NCI-H510A treated with DMSO at 0.1 percent for 48 hours (cell line): ENCODE data around the gene SLC16A14.
"Not testable (repeated sequence)": the region's sequence is repeated elsewhere in the genome, so short reads cannot be mapped to it uniquely, and the experiment has no call there.

Source experiments
- DNase-seq: peaks from one replicate; lab custom pipeline; 2025; lab: John Stamatoyannopoulos, UW

The SLC16A14 gene, protein sequence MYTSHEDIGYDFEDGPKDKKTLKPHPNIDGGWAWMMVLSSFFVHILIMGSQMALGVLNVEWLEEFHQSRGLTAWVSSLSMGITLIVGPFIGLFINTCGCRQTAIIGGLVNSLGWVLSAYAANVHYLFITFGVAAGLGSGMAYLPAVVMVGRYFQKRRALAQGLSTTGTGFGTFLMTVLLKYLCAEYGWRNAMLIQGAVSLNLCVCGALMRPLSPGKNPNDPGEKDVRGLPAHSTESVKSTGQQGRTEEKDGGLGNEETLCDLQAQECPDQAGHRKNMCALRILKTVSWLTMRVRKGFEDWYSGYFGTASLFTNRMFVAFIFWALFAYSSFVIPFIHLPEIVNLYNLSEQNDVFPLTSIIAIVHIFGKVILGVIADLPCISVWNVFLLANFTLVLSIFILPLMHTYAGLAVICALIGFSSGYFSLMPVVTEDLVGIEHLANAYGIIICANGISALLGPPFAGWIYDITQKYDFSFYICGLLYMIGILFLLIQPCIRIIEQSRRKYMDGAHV

GRCh38 chr2:230068651-230069055 lies at the start of gene SLC16A14:
SLC16A14 (minus strand) TSS chr2:230068924; CDS start chr2:230059352, 9,572 bp downstream.
- peak; percentile 84 for DNase-seq

DNA sequence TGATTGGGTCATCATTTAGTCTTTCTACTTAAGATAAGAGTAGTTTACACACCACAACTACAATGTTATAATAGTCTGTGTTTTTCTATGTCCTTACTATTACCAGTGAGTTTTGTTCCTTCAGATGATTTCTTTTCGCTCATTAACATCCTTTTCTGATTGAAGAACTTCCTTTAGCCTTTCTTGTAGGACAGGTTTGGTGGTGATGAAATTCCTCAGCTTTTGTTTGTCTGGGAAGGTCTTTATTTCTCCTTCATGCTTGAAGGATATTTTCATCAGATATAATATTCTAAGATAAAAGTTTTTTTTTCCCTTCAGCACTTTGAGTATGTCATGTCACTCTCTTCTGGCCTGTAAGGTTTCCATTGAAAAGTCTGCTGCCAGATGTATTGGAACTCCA lies 38.0 kb upstream of the SLC16A14 start:
- DNase-seq, result no peak

- not testable (repeated sequence) for DNase-seq
Observed at GRCh38 chr2:230101967-230102366, 33.2 kb upstream of the SLC16A14 start.

GRCh38 chr2:230097841-230098240 lies 29.1 kb upstream of the SLC16A14 start:
- no peak for DNase-seq

DNA sequence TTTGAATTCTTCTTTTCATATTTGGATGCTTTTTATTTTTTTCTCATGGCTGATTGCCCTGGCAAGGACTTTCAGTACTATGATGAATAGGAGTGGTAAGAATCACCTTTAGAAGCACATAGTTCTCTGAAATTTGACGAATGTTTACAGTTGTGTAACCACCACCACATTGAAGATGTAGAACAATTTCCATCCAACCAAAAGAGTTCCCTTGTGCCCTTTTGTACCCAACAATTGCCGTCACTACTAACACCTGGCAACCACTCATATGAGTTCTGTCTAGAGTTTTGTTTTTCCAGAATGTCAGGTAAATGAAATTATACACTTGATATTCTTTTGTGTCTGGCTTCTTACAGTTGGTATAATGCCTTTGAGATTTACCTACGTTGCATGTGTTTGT lies 28.7 kb upstream of the SLC16A14 start:
- no peak for DNase-seq

- no peak for DNase-seq
Observed at GRCh38 chr2:230090967-230091366, 22.2 kb upstream of the SLC16A14 start.

DNA sequence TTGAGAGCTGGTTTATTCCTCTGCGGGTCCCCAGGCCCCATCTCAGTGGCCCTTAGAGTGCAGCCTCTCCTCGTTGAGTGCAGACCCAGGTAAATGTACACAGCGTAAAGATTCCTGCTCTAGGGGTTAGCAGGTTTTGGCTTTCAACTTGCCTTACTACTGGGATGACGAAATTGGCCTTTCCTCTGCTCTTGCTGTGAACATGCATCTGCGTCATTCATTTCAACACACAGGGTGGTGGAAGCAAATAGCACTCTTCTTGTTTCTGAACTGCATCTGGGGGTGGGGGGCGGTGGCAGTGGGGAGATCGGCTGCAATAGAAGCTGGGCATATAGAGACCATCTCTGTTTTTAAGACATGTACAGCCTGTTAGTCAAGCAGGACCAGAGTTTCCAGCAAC lies 16.5 kb upstream of the SLC16A14 start:
- no peak for DNase-seq

- no peak for DNase-seq
Observed at GRCh38 chr2:230077851-230078547, 9.3 kb upstream of the SLC16A14 start.

- DNase-seq, result no peak
Observed at GRCh38 chr2:230076819-230077218, 8.1 kb upstream of the SLC16A14 start.

GRCh38 chr2:230075988-230076631 lies 7.4 kb upstream of the SLC16A14 start:
- peak; percentile 85 for DNase-seq

DNA sequence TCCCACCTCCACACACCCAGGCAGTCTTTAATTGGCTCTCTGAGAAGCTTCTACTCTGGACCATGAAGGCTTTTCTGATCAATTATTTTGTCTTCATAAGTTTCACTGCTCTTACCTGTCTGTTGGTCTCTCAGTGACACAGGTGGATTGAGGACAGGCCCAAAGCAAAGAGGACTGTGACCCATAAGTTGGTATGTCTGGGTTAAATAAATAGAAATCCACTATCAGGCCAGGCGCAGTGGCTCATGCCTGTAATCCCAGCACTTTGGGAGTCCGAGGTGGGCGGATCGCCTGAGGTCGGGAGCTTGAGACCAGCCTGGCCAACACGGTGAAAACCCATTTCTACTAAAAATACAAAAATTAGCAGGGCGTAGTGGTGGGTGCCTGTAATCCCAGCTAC lies 2.7 kb upstream of the SLC16A14 start:
- DNase-seq, result no peak

GRCh38 chr2:230069402-230069801 lies 678 bp upstream of the SLC16A14 start:
- no peak for DNase-seq

GRCh38 chr2:230068016-230068650 lies 591 bp downstream of the SLC16A14 start:
- peak; percentile 75 for DNase-seq

DNA sequence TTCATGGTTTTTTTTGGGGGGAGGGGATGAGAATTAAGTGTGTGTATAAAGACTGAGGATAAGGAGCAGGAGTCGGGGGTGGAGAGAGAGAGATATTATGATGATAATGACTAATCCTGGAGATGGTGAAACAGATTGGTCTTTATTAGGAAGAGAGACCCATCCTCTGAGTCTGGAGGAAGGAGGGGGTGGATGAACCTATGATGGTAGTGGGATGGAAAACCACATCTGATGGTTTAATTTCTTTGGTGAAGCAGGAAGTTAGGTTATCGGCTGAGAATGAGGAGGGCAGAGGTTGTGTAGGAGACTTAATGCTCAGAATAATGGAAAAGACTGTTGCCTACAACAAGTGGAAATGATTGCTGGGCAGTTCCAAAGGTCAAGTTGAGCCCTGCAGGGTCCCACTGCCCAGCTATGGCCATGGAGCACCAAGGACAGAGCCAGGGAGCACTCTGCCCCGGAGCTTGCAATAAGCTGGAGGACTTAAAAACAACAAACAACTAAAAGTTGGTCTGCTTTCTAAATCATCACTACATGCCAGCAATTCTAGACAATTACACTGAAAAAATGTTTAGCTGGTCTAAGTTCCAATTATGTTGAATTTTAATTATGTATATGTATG lies 7.9 kb downstream of the SLC16A14 start:
- DNase-seq, result no peak

DNA sequence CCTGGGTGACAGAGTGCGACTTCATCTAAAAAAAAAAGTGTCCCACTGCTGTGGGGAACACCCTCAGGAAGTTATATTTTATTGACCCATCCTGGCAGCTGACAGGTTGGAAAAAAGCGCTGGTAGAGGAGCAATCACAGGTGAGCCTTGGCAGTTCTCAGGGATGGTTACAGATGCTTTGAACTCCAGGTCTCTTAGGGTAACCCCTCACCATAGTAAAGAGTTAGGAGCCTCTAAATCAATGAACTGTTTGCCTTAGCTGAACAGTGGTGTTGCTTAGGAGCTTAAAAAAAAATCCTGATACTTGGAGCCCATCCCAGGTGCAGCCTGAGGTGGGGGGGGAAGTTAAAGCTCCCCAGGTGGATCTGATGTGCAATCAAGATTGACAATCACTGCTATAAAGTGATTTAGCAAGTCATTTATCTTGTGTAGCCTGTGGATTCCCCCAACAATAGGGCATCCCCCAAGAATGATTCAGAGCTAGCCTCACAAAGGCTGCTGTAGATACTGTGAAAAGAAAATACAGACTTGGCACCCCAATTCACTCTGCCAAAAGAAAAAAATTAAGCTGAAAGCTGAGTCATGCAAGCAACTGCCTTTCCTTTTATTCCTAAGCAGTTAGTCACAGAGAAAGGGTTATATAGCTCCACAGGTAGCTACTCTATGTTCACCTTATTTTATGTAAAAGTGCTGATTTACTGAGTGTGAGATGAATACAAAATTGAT lies 14.8 kb downstream of the SLC16A14 start:
- DNase-seq, result no peak

DNA sequence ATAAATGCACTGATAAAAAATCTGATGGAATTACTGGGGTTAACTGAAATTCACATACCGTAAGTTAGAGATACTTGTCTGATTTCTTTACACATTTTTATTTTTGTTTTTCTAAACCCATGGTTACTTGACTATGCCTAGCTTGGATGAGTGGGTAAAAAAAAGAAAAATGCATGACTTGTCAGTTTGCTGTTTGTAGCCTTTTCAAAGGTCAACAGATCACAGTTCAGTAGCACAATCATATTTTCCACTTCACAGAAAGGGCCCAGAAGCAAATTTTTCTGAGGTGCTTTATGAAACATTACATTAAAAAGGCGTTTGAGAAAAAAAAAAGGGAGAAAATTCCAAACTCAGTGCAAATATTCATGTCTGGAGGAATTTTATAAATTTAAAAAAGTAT lies 16.4 kb downstream of the SLC16A14 start:
- no peak for DNase-seq

- DNase-seq, result no peak
Observed at GRCh38 chr2:230050136-230050535, 18.6 kb downstream of the SLC16A14 start.

- no peak for DNase-seq
Observed at GRCh38 chr2:230048010-230048671, 20.6 kb downstream of the SLC16A14 start.

GRCh38 chr2:230046491-230046890 lies 22.2 kb downstream of the SLC16A14 start:
- no peak for DNase-seq

DNA sequence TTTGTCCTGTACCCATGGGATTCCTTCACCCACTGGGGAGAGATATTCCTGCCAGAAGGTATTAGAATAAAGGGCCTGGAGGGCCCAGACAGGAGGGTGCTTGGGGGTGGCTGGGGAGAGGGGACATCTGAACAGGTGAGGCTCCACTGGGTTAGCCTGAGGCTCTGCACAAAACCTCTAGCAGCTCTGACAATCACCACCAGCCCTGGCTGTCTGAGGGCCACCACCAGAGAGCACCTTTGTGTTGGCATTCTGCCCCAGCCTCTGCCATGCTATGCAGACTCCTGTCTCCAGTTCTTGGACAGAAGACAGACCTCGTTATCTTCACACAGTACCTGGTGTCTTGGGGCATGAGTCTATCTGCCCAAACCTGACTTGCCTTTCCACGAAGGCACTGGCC lies 25.3 kb downstream of the SLC16A14 start:
- DNase-seq, result no peak
